Breast epithelium (tissue), 3 donors: ENCODE results near the gene CFAP107.

ENCODE experiments used
- CTCF ChIP-seq, 3 donors: fragments of 450-650 bp; IDR thresholded peaks; one replicate each; pipeline ENCODE4 v1.5.1; 2016 to 2017; ENCODE audit warnings: antibody characterized with exemption in 3 of 3, mild to moderate bottlenecking in 3 of 3, moderate library complexity in 3 of 3
- POLR2A ChIP-seq: fragments of 450-650 bp; IDR thresholded peaks from one replicate; pipeline ENCODE4 v1.6.1; 2016; ENCODE audit warnings: antibody characterized with exemption, mild to moderate bottlenecking, moderate library complexity

- TF ChIP-seq CTCF (IDR thresholded peaks at IDR 0.05), result no peak
- no peak for TF ChIP-seq POLR2A
These were observed 48.6 kb upstream of the CFAP107 start for GRCh38 chr1:12697397-12697796.
